HepG2 (cell line): ENCODE measurements around the gene GLRB. TPM values are rescaled to one million over a fixed set of nuclear protein-coding genes. Genes with fewer than 3 reads are reported as not detected.

ENCODE experiments used
- AFF4 ChIP-seq: sonication (generic); formaldehyde crosslinking; IDR thresholded peaks from 2 replicates; pipeline ENCODE4 v1.4.0; 2020; ENCODE audit warnings: missing genetic modification reagents
- ARNTL ChIP-seq: sonication (generic); formaldehyde crosslinking; IDR thresholded peaks from 2 replicates; pipeline ENCODE4 v1.4.0; 2020; ENCODE audit warnings: mild to moderate bottlenecking, missing genetic modification reagents
- ATF1 ChIP-seq: IDR thresholded peaks from 2 replicates; pipeline ENCODE4 v1.6.1; 2016; ENCODE audit warnings: mild to moderate bottlenecking, control low read depth
- IRF1 ChIP-seq: sonication (generic); formaldehyde crosslinking; IDR thresholded peaks from 2 replicates; pipeline ENCODE4 v1.4.0; 2020; ENCODE audit warnings: low read depth, mild to moderate bottlenecking, missing genetic modification reagents
- MBD4 ChIP-seq: IDR thresholded peaks from 2 replicates; pipeline ENCODE4 v1.6.1; 2012; ENCODE audit warnings: low read length, inconsistent platforms, borderline replicate concordance
- RARA ChIP-seq: IDR thresholded peaks from 2 replicates; pipeline ENCODE4 v1.6.1; 2016; ENCODE audit warnings: missing genetic modification reagents, missing compliant biosample characterization
- RERE ChIP-seq: IDR thresholded peaks from 2 replicates; pipeline ENCODE4 v1.6.1; 2016; ENCODE audit warnings: low read depth, missing genetic modification reagents, missing compliant biosample characterization
- SIX1 ChIP-seq: sonication (generic); formaldehyde crosslinking; IDR thresholded peaks from 2 replicates; pipeline ENCODE4 v1.4.0; 2020; ENCODE audit warnings: missing genetic modification reagents, borderline replicate concordance
- SP1 ChIP-seq, 2 experiments: fragments of 450-650 bp in 1 of 2; sonication (generic) in 1 of 2; formaldehyde crosslinking in 1 of 2; IDR thresholded peaks; 2 replicates each; pipeline versions ENCODE4 v1.4.0 to v1.6.1; 2016 to 2020; ENCODE audit warnings: missing genetic modification reagents in 1 of 2
- TCF7L2 ChIP-seq: IDR thresholded peaks from 2 replicates; pipeline ENCODE4 v1.6.1; 2011; ENCODE audit warnings: mild to moderate bottlenecking, low read depth, low read length, moderate library complexity
- USF2 ChIP-seq, 2 experiments: sonication (generic) in 1 of 2; formaldehyde crosslinking in 1 of 2; IDR thresholded peaks; 2 replicates each; pipeline versions ENCODE4 v1.5.1 to v1.6.1; 2011 to 2020; ENCODE audit warnings: borderline replicate concordance in 1 of 2, low read depth in 1 of 2, low read length in 1 of 2, mild to moderate bottlenecking in 1 of 2, missing genetic modification reagents in 1 of 2, moderate library complexity in 1 of 2
- ZFYVE20 ChIP-seq: sonication (generic); formaldehyde crosslinking; IDR thresholded peaks from 2 replicates; pipeline ENCODE4 v1.8.0; 2023; ENCODE audit warnings: low read depth, mild to moderate bottlenecking, moderate library complexity, missing genetic modification reagents, borderline replicate concordance
- ZNF121 ChIP-seq: sonication (generic); formaldehyde crosslinking; IDR thresholded peaks from 2 replicates; pipeline ENCODE4 v1.5.0; 2020; ENCODE audit warnings: mild to moderate bottlenecking, missing genetic modification reagents
- ZNF576 ChIP-seq: sonication (generic); formaldehyde crosslinking; IDR thresholded peaks from 2 replicates; pipeline ENCODE4 v1.4.0; 2020; ENCODE audit warnings: mild to moderate bottlenecking, missing genetic modification reagents
- polyA plus RNA-seq, 8 experiments: library from polyadenylated mRNA; depleted of rRNA in 3 of 8; stranded (reverse) in 7 of 8; unstranded in 1 of 8; fragments of >200 nt; fragmentation: Illumina TruSeq in 4 of 8; extraction: Trizol in 4 of 8; gene quantifications; 2 replicates each; pipeline versions ENCODE4 v1.2.1 to v1.2.3, GENCODE V29; 2011 to 2016; ENCODE audit warnings: low read depth in 4 of 8, missing spikeins in 1 of 8, mixed read lengths in 1 of 8; ENCODE audit not compliant: insufficient read depth in 1 of 8
- total RNA-seq, 5 experiments: library from RNA; depleted of rRNA; stranded (reverse); fragments of >200 nt; fragmentation: Illumina TruSeq; extraction: Trizol; gene quantifications; 2 replicates each; pipeline ENCODE4 v1.2.3, GENCODE V29; 2016; ENCODE audit warnings: low read depth in 1 of 5

GLRB gene
- total and polyA plus RNA-seq, 2 of the 13 experiments (the other 11 are each of a cell fraction or from before 2014, with no cell fraction given), result 0.17 to 0.24 TPM

GRCh38 chr4:157220371-157220881, 144.5 kb downstream of the GLRB start, which contains the start of gene GRIA2 (continued):
- TF ChIP-seq USF2 (IDR thresholded peaks at IDR 0.05; ENCODE audit: low read depth, low read length), result no peak
- no peak for TF ChIP-seq USF2 (CRISPR knock-in tag; IDR thresholded peaks at IDR 0.05; ENCODE audit: borderline replicate concordance)
- TF ChIP-seq ZNF576 (CRISPR knock-in tag), result no peak
- TF ChIP-seq MBD4, result no peak
- TF ChIP-seq ATF1 (CRISPR knock-in tag), result no peak
- TF ChIP-seq IRF1 (CRISPR knock-in tag), result no peak
- TF ChIP-seq RERE (CRISPR knock-in tag), result no peak
- peak; percentile 91; the same call in 1 of the 2 replicates for TF ChIP-seq ZFYVE20 (CRISPR knock-in tag)
- no peak for TF ChIP-seq TCF7L2
- no peak for TF ChIP-seq ZNF121 (CRISPR knock-in tag)
- TF ChIP-seq SP1 (IDR thresholded peaks at IDR 0.05), result no peak
- no peak for TF ChIP-seq SP1 (CRISPR knock-in tag; IDR thresholded peaks at IDR 0.05)
- no peak for TF ChIP-seq ARNTL (CRISPR knock-in tag)
- no peak for TF ChIP-seq SIX1
- peak; percentile 60 for TF ChIP-seq RARA (CRISPR knock-in tag)
- no peak for TF ChIP-seq AFF4 (CRISPR knock-in tag)
